Activated B cell treated with CpG ODN at 0.5 μM for 24 hours (primary cell): ENCODE measurements around the gene SHANK1. TPM values are rescaled to one million over a fixed set of nuclear protein-coding genes. Genes with fewer than 3 reads are reported as not detected.

ENCODE experiments used
- ATAC-seq: fragments of 200-7000 bp; cut with Tn5 transposase; one replicate; pipeline ENCODE4 v1.10.0; 2021; ENCODE audit warnings: low read depth, mild to moderate bottlenecking, moderate library complexity
- CTCF ChIA-PET: fragments of 350-600 bp; sonication (Branson Sonifier 250); formaldehyde crosslinking; loops from one replicate; lab custom pipeline; 2021; ENCODE audit warnings: antibody characterized with exemption; lab: Charles Lee
- POLR2A ChIA-PET: fragments of 350-600 bp; sonication (Branson Sonifier 250); formaldehyde crosslinking; loops from one replicate; lab custom pipeline; 2021; ENCODE audit warnings: antibody characterized with exemption; lab: Charles Lee
- DNase-seq: peaks from one replicate; pipeline ENCODE4 v3.0.0; 2022
- H3K27ac Mint-ChIP-seq: one replicate; pipeline ENCODE4 v1.8.0; 2020; ENCODE audit warnings: mixed read lengths
- H3K27me3 Mint-ChIP-seq: one replicate; pipeline ENCODE4 v1.8.0; 2021; ENCODE audit warnings: mixed read lengths
- H3K36me3 Mint-ChIP-seq: one replicate; pipeline ENCODE4 v1.8.0; 2021; ENCODE audit warnings: low read depth, mixed read lengths
- H3K4me1 Mint-ChIP-seq: one replicate; pipeline ENCODE4 v1.8.0; 2021; ENCODE audit warnings: mixed read lengths
- H3K4me3 Mint-ChIP-seq: one replicate; pipeline ENCODE4 v1.8.0; 2020; ENCODE audit warnings: mild to moderate bottlenecking, mixed read lengths
- H3K9me3 Mint-ChIP-seq: one replicate; pipeline ENCODE4 v1.8.0; 2020; ENCODE audit warnings: mixed read lengths
- CTCF ChIP-seq: fragments of 200-600 bp; IDR thresholded peaks from one replicate; pipeline ENCODE4 v1.8.0; 2022; ENCODE audit warnings: antibody characterized with exemption, mild to moderate bottlenecking
- intact Hi-C: fragments of 100-400 bp; cut with micrococcal nuclease; formaldehyde crosslinking; loops from one replicate; pipeline ENCODE4 v1.15.1; 2024
- total RNA-seq: library from RNA; stranded (reverse); gene quantifications from 2 replicates; pipeline ENCODE4 v1.2.3, GENCODE V29; 2022

Gene SHANK1
- total RNA-seq, 1 donor from 2014 or later: not detected

DNA sequence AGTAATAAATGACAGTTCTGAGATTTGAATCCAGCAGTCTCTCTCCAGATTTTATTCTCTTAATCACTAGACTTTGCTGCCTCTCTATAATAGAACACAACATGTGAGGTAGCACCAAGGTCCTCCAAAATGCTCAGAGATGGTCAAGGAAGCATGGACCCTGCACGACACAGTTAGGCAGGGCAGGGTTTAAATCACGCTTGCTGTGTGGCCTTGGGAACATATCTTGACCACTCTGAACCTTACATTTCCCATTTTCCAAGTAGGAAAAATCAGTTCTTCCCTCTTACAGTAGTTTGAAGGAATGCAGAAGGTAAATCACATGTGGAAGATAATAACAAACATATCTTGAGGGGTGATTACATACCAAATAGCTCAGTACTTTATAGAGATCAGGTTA lies 86.2 kb downstream of the SHANK1 start:
- peaks cover 1% of the 10 kb centered on the region for H3K4me1 Mint-ChIP-seq
- DNase-seq: no peak
- H3K9me3 Mint-ChIP-seq: peaks cover 14% of the 10 kb centered on the region
- H3K4me3 Mint-ChIP-seq: no peak overlapping the region
- intact Hi-C loops: no loop called here
- ATAC-seq: no peak
- ChIA-PET POLR2A (no interaction called here), CTCF (no interaction called here)
- TF ChIP-seq CTCF: no peak
- H3K27me3 Mint-ChIP-seq: peaks cover 27% of the 10 kb centered on the region
- no peak overlapping the region for H3K27ac Mint-ChIP-seq
- H3K36me3 Mint-ChIP-seq: peaks cover 2% of the 10 kb centered on the region

DNA sequence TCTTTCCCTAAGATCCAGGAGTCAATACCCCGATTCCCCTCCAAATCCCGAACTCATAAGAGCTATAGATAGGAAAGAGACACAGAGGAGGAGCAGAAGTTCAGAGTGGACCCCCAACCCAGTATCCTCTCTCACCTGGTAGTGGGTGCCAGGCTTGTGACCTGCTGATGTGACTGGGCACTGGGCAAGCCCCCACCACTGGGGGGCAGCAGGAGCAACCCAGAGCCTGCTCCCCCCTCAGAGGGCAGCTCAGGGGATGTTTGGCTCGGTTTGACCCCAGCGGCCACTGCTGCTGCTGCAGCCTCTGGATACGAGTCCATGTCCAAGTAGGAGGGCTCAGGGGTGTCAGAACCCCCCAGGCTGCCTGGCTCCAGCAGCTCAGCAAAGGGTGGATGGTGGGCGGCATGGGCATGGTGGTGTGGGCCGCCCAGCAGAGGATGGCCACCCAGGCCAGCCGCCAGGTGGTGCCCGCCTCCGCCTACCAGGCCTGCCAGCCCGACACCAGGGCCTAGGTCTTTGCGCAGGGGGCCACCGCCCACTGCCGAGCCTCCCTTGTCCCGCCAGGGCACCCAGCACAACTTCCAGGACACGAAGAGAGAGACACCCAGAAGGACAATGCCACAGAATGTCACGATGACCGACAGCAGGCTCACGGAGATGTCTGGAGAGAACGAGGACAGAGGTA lies 87.3 kb downstream of the SHANK1 start:
- no peak for TF ChIP-seq CTCF
- CTCF ChIA-PET: no interaction called here
- intact Hi-C loops: no loop called here
- DNase-seq (no peak), ATAC-seq (no peak)
- Mint-ChIP-seq H3K27me3 (peaks cover 16% of the 10 kb centered on the region), H3K27ac (no peak overlapping the region), H3K4me3 (no peak overlapping the region), H3K4me1 (no peaks in the 10 kb centered on the region), H3K9me3 (peaks cover 14% of the 10 kb centered on the region), H3K36me3 (peaks cover 2% of the 10 kb centered on the region)
- POLR2A ChIA-PET: no interaction called here

DNA sequence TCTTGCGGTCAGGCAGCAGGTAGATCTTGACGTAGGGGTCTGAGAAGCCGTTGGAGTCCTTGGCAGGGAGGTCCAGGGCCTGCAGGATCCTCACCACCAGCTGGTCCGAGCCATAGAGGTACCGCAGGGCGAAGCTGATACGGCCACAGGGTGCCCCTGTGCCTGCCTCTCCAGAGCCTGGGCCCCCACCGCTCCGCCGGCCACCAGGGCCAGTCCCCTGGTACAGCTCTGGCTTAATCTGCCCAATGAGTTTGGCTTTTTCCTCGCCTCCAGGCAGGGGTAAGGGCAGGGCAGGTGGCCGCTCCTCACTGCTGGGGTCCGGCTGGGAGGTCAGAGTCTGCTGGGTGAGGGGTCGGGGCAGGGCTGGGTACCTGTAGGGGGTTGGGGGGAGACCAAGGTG lies 89.8 kb downstream of the SHANK1 start:
- POLR2A ChIA-PET: no interaction called here
- Mint-ChIP-seq H3K27me3 (peaks cover 2% of the 10 kb centered on the region), H3K36me3 (peaks cover 2% of the 10 kb centered on the region), H3K4me1 (no peaks in the 10 kb centered on the region), H3K4me3 (no peak overlapping the region), H3K27ac (no peak overlapping the region), H3K9me3 (peaks cover 9% of the 10 kb centered on the region)
- no peak for ATAC-seq
- intact Hi-C loops: no loop called here
- CTCF ChIA-PET: no interaction called here
- no peak for DNase-seq
- TF ChIP-seq CTCF: no peak

DNA sequence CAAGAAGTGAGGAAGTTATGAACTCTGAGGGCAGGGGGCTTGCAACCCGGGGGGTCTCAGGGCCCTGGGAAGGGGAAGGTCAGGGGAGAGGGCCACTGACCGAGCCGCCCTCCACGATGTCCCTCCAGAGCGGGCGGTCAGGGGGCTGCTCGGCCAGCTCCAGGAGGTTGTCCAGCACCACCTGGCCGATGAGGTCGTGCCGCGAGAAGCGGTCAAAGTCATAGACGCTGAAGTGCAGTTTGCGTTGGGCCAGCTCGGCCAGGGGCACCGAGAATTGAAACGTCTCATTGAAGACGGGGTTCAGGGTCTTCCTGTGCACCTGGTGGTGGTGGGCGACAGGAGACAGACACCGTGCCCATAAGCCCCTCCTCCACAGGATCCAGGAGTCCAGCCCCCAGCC lies 90.4 kb downstream of the SHANK1 start:
- peaks cover 2% of the 10 kb centered on the region for H3K27me3 Mint-ChIP-seq
- DNase-seq: no peak
- CTCF ChIA-PET: no interaction called here
- peaks cover 8% of the 10 kb centered on the region for H3K9me3 Mint-ChIP-seq
- intact Hi-C loops: no loop called here
- H3K4me1 Mint-ChIP-seq: no peaks in the 10 kb centered on the region
- no peak for ATAC-seq
- POLR2A ChIA-PET: no interaction called here
- H3K36me3 Mint-ChIP-seq: peaks cover 2% of the 10 kb centered on the region
- TF ChIP-seq CTCF: no peak
- no peak overlapping the region for H3K27ac Mint-ChIP-seq
- H3K4me3 Mint-ChIP-seq: no peak overlapping the region

DNA sequence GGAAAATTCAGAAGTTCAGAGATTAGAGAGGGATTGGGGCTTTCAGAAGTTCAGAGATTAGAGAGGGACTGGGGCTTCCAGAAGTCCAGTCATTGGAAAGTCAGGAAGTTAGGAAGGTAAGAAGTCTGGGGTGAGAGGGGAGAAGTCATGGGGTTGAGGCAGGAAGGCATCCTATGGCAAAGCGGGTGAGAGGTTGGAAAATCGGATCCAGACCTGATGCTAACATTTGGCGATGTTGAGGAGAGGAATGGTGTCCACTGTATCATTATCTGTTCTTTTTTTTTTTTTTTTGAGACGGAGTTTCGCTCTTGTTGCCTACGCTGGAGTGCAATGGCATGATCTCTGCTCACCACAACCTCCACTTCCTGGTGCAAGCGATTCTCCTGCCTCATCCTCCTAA lies 91.1 kb downstream of the SHANK1 start:
- H3K9me3 Mint-ChIP-seq: peaks cover 4% of the 10 kb centered on the region
- H3K27ac Mint-ChIP-seq: no peak overlapping the region
- DNase-seq (no peak), ATAC-seq (no peak)
- no peak overlapping the region for H3K4me3 Mint-ChIP-seq
- intact Hi-C loops: no loop called here
- CTCF ChIA-PET: no interaction called here
- H3K36me3 Mint-ChIP-seq: no peaks in the 10 kb centered on the region
- peaks cover 2% of the 10 kb centered on the region for H3K27me3 Mint-ChIP-seq
- no peaks in the 10 kb centered on the region for H3K4me1 Mint-ChIP-seq
- no peak for TF ChIP-seq CTCF
- POLR2A ChIA-PET: no interaction called here
